A172 (cell line): ENCODE results near the gene SPACA7. TPM values are rescaled to one million over a fixed set of nuclear protein-coding genes. Genes with fewer than 3 reads are reported as not detected.

Experiments used
- DNase-seq: peaks from one replicate; pipeline ENCODE4 v3.0.0-alpha.2; 2015; ENCODE audit warnings: low spot score
- total RNA-seq: library from RNA; depleted of rRNA; stranded (reverse); fragments of >200 nt; shearing (Covaris generic); gene quantifications from 2 replicates; pipeline ENCODE4 v1.2.3, GENCODE V29; 2014; rRNA removed

The SPACA7 gene
- total RNA-seq, 1 experiment from 2014 or later, result not detected

DNA sequence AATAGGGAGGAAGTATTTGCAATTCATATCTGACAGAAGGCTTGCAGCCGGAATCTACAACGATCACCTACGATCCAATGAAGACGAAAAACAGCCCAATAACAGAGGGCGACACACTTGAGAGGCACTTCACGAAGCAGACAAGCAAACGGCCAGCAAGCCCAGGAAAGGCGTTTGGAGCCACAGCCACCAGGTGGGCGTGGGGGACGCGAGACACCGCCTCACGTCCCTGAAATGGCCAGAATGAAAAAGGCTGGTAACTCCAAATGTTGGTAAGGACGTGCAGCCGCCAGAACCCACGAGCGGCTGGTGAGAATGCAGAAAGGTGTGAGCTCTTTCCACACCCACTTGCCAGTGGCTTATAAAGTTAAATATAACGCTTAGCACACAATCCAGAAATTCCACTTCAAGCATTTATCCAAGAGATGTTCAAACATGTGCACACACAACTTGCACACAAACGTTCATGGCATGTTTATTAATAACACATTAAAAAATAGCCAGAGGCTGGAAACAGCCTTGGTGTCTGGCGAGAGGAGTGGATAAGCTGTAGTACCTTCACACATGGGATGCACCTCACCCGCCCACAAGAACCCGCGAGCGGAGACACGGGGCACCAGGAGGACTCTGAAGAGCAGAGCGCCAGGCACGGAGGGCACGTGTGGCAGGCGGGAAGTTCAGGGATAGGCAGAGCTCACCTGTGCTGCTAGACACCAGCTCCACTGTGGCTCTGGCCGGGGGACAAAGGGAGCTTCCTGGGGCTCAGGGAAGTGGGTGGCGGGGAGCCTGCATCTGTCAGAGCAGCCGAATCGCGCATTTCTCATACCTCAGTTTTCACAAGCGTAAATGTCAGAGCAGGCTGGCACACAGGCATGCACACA, 89.3 kb downstream of the SPACA7 start:
- DNase-seq, result no peak

DNA sequence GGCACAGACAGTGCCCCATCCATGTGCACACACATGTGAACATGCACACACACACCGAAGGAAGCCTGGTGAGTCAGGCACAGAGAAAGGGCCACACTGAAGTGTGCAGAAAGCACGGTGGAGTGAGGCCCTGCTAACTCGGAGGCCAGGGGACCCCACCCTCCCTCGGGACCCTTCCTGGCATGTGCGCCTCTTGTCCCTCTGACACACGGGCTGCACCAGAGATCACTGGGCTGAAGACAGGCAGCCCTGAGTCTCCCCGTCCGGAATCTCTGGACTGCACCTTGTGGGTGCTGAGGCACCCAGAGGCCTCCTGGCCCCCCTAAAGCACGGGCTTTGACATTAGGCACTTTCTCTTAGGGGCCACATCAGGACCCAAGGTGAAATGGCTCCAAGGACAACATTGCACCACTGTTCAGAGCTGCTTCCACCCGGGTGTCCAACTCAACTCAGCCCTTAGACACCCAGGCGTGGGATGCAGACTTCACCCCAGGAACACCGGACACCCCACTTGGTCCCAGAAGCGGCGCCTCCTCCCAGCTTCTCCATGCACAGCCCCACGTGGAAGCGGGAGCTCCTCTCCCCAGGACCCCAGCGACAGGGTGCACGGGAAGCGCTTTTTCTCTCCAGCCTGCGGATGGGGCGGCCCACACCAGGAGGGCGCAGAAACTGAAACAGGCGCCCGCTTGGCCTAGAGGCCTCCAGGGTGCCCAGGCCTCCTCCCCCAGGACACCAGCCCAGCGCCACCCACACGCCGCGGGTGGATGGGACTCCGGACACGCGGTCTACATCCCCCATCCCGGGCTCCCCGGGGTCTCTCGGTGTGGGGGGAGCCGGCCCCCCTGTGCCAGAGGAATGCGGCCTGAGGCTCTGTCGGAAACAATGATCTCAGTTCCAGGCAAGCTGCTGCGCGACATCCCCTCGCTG, 90.2 kb downstream of the SPACA7 start:
- no peak for DNase-seq

DNA sequence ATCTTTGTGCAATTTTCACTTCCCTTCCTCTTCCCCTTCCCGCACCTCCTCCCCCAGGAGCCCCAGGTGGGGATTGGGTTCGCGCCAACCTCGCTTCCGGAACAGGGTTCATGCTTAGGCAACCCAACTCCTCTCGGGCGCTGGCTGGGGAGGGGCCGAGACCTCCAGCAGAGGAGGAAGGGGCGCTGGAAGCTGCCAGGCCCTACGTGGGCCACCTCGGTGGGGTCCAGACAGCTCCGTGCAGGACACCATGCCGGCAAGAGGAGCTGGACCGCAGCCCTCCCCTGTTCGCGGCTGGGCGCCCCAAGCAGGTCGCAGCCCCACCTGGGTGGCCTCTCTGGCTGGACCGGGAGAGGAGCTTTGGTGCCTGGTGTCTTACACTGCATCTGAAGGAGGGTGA, 91.1 kb downstream of the SPACA7 start:
- no peak for DNase-seq

DNA sequence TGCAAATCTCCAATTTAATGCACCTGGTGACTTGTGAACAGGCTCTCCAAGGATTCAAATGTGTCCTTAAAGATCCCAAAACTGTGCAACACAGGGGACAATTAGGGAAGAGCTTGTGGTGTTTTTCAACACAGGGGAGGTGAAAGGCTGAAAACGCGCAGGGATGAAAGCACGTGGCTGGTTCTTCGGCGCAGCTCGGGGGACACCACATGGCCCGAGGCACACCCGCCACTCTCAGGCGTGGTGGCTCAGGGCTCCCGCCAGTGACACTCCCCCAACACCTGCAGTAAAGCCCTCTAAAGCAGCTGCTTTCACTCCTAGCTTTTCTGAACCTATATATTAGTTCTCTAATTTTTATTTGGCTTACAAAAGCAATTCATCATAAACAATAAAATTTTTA, 91.9 kb downstream of the SPACA7 start:
- DNase-seq, result no peak

DNA sequence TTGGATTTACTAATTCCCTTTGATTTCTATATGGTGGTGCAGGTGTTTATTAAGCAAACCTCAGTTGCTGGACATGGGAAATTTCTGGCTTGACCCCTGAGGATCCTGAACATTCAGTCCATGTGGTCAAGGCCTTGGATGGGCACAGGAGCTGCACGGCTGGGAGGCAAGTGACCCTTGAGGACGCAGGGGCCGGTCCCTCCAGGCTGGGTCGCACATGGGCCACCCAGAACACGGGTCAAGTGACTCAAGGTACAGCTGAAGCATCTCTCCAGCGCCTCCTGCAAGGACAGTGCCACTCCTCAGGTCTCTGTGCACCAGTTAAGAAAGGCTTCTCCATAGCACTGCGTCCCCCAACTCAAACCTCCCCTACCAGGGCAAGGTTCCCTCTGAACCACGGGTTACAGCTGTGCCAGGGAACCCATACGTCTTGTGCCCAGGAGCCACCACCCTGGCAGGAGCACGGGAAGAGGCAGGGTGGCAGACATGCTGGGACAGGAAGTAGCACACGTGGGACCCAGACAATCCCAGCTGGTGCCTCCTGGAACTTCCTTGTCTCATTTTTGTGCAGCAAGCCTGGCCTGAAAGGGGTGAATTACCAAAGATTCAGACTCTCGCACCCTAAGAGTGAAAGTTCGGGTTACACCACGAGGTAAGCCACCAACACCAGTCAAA, 93.1 kb downstream of the SPACA7 start:
- no peak for DNase-seq

DNA sequence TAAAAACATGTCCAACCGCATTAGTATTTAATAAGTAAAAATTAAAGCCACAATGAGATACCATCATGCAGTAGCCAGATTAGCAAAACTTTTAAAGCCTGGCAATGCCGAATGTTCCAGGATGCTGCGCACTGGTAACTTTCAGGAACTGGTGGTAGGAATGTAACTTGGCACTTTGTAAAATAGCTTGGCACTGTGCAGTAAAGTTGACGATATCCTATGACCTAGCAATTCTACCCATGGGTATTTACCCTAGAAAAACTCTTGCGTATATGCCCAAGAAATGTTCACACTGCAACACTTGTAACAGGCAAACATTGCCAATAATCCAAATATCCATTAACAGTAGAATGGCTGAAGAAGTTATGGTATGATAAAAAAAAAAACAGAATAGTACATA, 97.7 kb downstream of the SPACA7 start:
- no peak for DNase-seq

DNA sequence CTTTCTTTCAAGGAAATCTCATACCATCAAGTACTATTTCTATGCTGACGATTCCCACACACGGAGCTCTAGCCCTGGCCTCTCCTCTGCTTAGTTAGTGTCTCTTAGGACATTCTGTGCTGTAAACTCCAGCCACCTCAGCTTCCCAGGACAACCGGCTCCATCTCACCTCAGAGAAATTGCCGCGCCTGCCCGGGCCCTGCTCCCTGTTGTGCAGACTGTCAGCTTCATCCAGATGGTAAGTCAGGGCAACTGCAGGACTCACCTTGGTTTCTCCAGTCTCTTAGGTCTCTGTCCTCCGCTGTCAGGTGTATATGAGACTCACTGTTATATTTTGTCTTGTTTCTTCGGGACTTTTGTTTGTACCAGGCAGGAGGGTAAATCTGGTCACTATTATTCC, 98.7 kb downstream of the SPACA7 start:
- no peak for DNase-seq

DNA sequence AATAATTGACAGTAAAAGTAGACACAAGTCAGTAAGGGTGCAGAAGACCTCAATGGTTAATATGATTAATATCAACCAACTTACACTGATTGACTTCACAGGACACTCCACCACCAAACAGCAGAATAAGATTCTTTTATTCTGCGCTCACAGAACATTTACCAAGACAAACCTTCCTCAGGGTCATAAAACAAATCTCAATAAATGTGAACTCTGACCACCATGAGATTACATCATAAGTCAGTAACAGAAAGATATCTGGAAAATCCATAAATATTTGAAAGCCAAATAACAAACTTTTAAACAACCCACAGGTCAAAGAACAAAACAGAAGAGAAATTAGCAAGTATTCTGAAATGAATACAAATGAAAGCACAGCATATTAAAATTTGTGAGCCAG, 99.7 kb downstream of the SPACA7 start:
- no peak for DNase-seq

DNA sequence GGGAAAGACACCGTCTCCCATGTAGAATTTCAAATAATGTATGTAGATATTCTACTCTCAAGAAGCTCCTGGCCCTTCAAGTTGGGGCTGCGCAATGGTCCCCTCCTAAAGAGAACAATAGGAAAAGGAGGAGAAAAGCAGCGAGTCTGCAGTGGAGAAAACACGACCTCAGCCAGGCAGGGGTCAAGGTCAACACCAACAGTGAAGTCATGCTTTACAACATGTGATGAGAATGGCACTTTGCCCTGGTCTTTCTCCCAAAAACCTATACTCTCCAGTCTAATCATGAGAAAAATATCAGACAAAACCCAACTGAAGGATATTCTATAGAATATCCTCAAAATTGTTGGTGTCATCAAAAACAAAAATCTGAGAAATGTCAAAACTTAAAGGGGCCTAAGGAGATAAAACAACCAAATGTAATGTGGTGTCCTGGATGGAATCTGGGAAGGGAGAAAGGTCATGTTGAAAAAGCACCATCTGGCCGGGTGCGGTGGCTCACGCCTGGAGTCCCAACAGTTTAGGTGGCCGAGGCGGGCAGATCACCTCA, 101.0 kb downstream of the SPACA7 start:
- DNase-seq, result no peak

DNA sequence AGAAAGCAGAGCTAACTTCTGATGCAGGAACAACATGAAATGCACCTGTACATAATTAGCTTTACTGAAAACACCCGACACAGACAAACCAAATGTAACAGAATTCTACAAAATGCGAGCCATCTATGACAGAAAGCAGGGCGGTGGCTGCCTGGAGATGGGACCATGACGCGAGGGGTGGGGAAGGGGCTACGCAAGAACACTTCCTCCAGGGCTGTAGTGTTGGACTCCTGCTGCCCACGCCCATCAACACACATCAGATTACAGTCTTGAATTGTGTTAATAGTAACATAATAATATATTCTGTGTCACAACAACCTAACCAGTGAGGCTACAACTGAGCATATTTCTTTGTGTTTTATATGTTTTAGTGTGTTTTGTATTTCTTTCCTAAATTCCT, 103.2 kb downstream of the SPACA7 start:
- DNase-seq, result no peak

DNA sequence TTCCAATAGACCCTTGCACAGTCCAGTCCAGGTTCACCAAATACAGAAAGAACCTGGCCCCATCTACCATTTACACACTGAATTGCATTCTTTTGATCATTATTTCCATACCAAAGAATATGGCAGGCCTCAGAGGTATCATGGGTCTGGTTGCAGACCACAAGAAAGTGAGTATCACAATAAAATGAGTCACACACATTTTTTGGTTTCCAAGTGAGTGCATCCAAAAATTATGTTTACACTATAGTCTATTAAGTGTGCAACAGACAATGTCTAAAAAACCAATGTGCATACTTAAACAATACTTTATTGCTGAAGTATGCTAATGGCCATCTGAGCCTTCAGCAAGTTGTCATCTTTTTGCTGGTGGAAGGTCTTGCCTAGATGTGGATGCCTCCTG, 105.3 kb downstream of the SPACA7 start:
- DNase-seq, result no peak

DNA sequence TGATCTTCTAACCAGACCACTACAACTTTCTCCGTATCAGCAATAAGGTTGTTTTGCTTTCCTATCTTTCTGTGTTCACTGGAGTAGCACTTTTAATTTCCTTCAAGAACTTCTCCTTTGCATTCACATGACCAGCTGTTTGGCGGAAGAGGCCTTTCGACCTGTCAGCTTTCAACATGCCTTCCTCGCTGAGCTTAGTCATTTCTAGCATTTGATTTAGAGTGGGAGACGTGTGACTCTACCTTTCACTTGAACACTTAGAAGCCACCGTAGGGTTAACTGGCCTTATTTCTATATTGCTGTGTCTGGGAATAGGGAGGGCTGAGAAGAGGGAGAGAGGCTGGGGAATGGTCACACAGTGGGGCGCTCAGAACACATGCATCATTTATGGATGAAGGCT, 107.1 kb downstream of the SPACA7 start:
- DNase-seq, result no peak

Other genes starting within 250 kb of the SPACA7 start
- gene TUBGCP3, start 211.8 kb downstream of the SPACA7 start, total RNA-seq, result 14.3 and 16.7 TPM in 2 replicates